K562 (cell line): ENCODE results near the gene KRTAP5-7. TPM values are rescaled to one million over a fixed set of nuclear protein-coding genes. Genes with fewer than 3 reads are reported as not detected.

Experiments
- ARHGAP35 ChIP-seq: fragments of 450-650 bp; IDR thresholded peaks from 2 replicates; pipeline ENCODE4 v1.6.1; 2018; ENCODE audit not compliant: partially characterized antibody
- BRD4 ChIP-seq: fragments of 200-600 bp; sonication (generic); IDR thresholded peaks from 2 replicates; pipeline ENCODE4 v1.6.1; 2017; ENCODE audit warnings: inconsistent platforms
- HDAC6 ChIP-seq: IDR thresholded peaks from 2 replicates; pipeline ENCODE4 v1.6.1; 2012; ENCODE audit warnings: low read depth, mild to moderate bottlenecking, control low read depth, inconsistent platforms, low read length, moderate library complexity
- MAZ ChIP-seq, 2 experiments: fragments of 450-650 bp in 1 of 2; sonication (generic) in 1 of 2; formaldehyde crosslinking; IDR thresholded peaks in 1 of 2; conservative IDR thresholded peaks in 1 of 2; 2 replicates each; pipeline versions ENCODE4 v1.4.0 to v1.5.0; 2020; ENCODE audit warnings: mild to moderate bottlenecking in 1 of 2, missing genetic modification reagents in 1 of 2
- MCM5 ChIP-seq: fragments of 450-650 bp; IDR thresholded peaks from 2 replicates; pipeline ENCODE4 v1.6.1; 2016; ENCODE audit warnings: low read depth
- NCOR1 ChIP-seq: fragments of 450-650 bp; IDR thresholded peaks from 2 replicates; pipeline ENCODE4 v1.6.1; 2016; ENCODE audit warnings: mild to moderate bottlenecking, moderate library complexity
- RBFOX2 ChIP-seq: fragments of 200-400 bp; formaldehyde crosslinking; IDR thresholded peaks from 2 replicates; pipeline ENCODE4 v1.6.1; 2017; ENCODE audit warnings: low read depth, mild to moderate bottlenecking, low read length, moderate library complexity
- RBM15 ChIP-seq: fragments of 200-400 bp; formaldehyde crosslinking; IDR thresholded peaks from 2 replicates; pipeline ENCODE4 v1.6.1; 2018; ENCODE audit warnings: mild to moderate bottlenecking, low read length, moderate library complexity; ENCODE audit not compliant: insufficient read depth
- SP1 ChIP-seq: sonication (generic); formaldehyde crosslinking; IDR thresholded peaks from 2 replicates; pipeline ENCODE4 v1.8.1; 2022; ENCODE audit warnings: mild to moderate bottlenecking, missing genetic modification reagents
- polyA plus RNA-seq, 8 experiments: library from polyadenylated mRNA; depleted of rRNA in 4 of 8; stranded (reverse) in 5 of 8; unstranded in 3 of 8; fragments of >200 nt; fragmentation: Nextera tagmentation in 2 of 8; fragmentation: Illumina TruSeq in 1 of 8; extraction: Ambion mirVana in 2 of 8; extraction: Trizol in 1 of 8; gene quantifications; 2 replicates each; pipeline versions ENCODE4 v1.2.1 to v1.2.3, GENCODE V29; 2011 to 2014; ENCODE audit warnings: inconsistent platforms in 1 of 8, missing spikeins in 1 of 8
- total RNA-seq, 7 experiments: library from RNA; depleted of rRNA in 6 of 7; stranded (reverse); fragments of >200 nt in 6 of 7; fragmentation: Illumina TruSeq in 2 of 7; extraction: Trizol in 2 of 7; gene quantifications; 2 replicates each; pipeline versions ENCODE4 v1.2.1 to v1.2.3, GENCODE V29; 2011 to 2021; ENCODE audit warnings: low replicate concordance in 1 of 7
- TF ChIP-seq, protein P1 (sequence below): fragments of 250-450 bp; sonication (Bioruptor Pico); IDR thresholded peaks from 2 replicates; pipeline ENCODE4 v1.4.0; 2020; ENCODE audit warnings: borderline replicate concordance
- TF ChIP-seq, protein P2 (sequence below), 2 experiments: fragments of 450-650 bp; formaldehyde crosslinking in 1 of 2; IDR thresholded peaks; 2 replicates each; pipeline versions ENCODE4 v1.4.0 to v1.6.1; 2014 to 2020; ENCODE audit warnings: mild to moderate bottlenecking in 2 of 2, borderline replicate concordance in 1 of 2, low read depth in 1 of 2
- TF ChIP-seq, protein P3 (sequence below): sonication (generic); formaldehyde crosslinking; IDR thresholded peaks from 2 replicates; pipeline ENCODE4 v1.8.0; 2022; ENCODE audit warnings: missing genetic modification reagents, mild to moderate bottlenecking, moderate library complexity, borderline replicate concordance

Gene KRTAP5-7
- total and polyA plus RNA-seq, 9 of the 15 experiments (the other 6 are each of a cell fraction or from before 2014, with no cell fraction given) = not detected

DNA sequence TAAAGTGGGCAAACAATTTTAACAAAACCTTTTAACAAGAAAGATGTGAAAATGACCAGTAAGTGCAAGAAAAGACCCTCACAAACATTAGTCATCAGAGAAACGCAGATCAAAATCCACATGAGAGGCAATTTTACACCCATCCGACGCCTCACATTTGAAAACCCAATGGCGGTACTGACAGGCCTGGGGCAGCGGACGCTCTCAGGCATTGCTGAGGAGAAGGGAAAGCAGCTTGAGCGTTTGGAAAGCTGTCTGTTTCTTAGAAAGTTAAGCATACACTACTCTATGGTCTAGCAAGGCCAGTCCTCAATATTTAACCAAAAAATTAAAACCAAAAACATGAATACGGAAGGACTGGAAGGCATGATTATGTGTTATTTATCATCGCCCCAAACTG lies 8.8 kb downstream of the KRTAP5-7 start (continued):
- TF ChIP-seq SP1 (CRISPR knock-in tag) = no peak
- TF ChIP-seq NCOR1 = no peak
- TF ChIP-seq, protein P1, sequence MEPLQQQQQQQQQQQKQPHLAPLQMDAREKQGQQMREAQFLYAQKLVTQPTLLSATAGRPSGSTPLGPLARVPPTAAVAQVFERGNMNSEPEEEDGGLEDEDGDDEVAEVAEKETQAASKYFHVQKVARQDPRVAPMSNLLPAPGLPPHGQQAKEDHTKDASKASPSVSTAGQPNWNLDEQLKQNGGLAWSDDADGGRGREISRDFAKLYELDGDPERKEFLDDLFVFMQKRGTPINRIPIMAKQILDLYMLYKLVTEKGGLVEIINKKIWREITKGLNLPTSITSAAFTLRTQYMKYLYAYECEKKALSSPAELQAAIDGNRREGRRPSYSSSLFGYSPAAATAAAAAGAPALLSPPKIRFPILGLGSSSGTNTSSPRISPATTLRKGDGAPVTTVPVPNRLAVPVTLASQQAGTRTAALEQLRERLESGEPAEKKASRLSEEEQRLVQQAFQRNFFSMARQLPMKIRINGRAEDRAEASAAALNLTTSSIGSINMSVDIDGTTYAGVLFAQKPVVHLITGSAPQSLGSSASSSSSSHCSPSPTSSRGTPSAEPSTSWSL (CRISPR knock-in tag) = no peak
- TF ChIP-seq HDAC6 = no peak
- TF ChIP-seq, protein P2, sequence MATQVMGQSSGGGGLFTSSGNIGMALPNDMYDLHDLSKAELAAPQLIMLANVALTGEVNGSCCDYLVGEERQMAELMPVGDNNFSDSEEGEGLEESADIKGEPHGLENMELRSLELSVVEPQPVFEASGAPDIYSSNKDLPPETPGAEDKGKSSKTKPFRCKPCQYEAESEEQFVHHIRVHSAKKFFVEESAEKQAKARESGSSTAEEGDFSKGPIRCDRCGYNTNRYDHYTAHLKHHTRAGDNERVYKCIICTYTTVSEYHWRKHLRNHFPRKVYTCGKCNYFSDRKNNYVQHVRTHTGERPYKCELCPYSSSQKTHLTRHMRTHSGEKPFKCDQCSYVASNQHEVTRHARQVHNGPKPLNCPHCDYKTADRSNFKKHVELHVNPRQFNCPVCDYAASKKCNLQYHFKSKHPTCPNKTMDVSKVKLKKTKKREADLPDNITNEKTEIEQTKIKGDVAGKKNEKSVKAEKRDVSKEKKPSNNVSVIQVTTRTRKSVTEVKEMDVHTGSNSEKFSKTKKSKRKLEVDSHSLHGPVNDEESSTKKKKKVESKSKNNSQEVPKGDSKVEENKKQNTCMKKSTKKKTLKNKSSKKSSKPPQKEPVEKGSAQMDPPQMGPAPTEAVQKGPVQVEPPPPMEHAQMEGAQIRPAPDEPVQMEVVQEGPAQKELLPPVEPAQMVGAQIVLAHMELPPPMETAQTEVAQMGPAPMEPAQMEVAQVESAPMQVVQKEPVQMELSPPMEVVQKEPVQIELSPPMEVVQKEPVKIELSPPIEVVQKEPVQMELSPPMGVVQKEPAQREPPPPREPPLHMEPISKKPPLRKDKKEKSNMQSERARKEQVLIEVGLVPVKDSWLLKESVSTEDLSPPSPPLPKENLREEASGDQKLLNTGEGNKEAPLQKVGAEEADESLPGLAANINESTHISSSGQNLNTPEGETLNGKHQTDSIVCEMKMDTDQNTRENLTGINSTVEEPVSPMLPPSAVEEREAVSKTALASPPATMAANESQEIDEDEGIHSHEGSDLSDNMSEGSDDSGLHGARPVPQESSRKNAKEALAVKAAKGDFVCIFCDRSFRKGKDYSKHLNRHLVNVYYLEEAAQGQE (IDR thresholded peaks at IDR 0.05; ENCODE audit: borderline replicate concordance) = no peak
- TF ChIP-seq, protein P2 (CRISPR knock-in tag; IDR thresholded peaks at IDR 0.05; ENCODE audit: low read depth) = no peak
- no peak for TF ChIP-seq MAZ (CRISPR knock-in tag; conservative IDR thresholded peaks at IDR 0.05 in 1 of 2, IDR thresholded peaks at IDR 0.05 in 1 of 2)
- no peak for TF ChIP-seq RBM15
- TF ChIP-seq BRD4 = no peak
- no peak for TF ChIP-seq ARHGAP35
- no peak for TF ChIP-seq MCM5
- TF ChIP-seq RBFOX2 = no peak
- TF ChIP-seq, protein P3, sequence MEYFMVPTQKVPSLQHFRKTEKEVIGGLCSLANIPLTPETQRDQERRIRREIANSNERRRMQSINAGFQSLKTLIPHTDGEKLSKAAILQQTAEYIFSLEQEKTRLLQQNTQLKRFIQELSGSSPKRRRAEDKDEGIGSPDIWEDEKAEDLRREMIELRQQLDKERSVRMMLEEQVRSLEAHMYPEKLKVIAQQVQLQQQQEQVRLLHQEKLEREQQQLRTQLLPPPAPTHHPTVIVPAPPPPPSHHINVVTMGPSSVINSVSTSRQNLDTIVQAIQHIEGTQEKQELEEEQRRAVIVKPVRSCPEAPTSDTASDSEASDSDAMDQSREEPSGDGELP = no peak
